GM19438 (cell line): ENCODE measurements around the gene GRIK5.

ENCODE experiments used
- ATAC-seq: cut with Tn5 transposase; IDR thresholded peaks from one replicate; pipeline ENCODE4 v1.9.1; 2021; ENCODE audit warnings: low read depth; ENCODE audit not compliant: unreplicated experiment

Gene GRIK5

GRCh38 chr19:42096255-42096837 lies 26.3 kb upstream of the GRIK5 start:
- no peak for ATAC-seq

- no peak for ATAC-seq
Observed at GRCh38 chr19:42095814-42096230, 25.8 kb upstream of the GRIK5 start.

- no peak for ATAC-seq
Observed at GRCh38 chr19:42095142-42095813, 25.3 kb upstream of the GRIK5 start.

- no peak for ATAC-seq
Observed at GRCh38 chr19:42093926-42094325, 23.9 kb upstream of the GRIK5 start.

GRCh38 chr19:42093505-42093904 lies 23.5 kb upstream of the GRIK5 start:
- no peak for ATAC-seq

- ATAC-seq = no peak
Observed at GRCh38 chr19:42092350-42092749, 22.3 kb upstream of the GRIK5 start.

- ATAC-seq = no peak
Observed at GRCh38 chr19:42091742-42092141, 21.7 kb upstream of the GRIK5 start.

- ATAC-seq = no peak
Observed at GRCh38 chr19:42091300-42091699, 21.3 kb upstream of the GRIK5 start.

GRCh38 chr19:42090672-42091071 lies 20.7 kb upstream of the GRIK5 start:
- no peak for ATAC-seq

GRCh38 chr19:42089772-42090171 lies 19.8 kb upstream of the GRIK5 start:
- ATAC-seq = no peak

- ATAC-seq = no peak
Observed at GRCh38 chr19:42089191-42089750, 19.3 kb upstream of the GRIK5 start.

GRCh38 chr19:42088471-42089190 lies 18.6 kb upstream of the GRIK5 start:
- ATAC-seq = no peak

GRCh38 chr19:42086770-42087550 lies 17.0 kb upstream of the GRIK5 start:
- no peak for ATAC-seq

GRCh38 chr19:42086188-42086736 lies 16.3 kb upstream of the GRIK5 start:
- ATAC-seq = no peak

- no peak for ATAC-seq
Observed at GRCh38 chr19:42083537-42083936, 13.5 kb upstream of the GRIK5 start.

- ATAC-seq = no peak
Observed at GRCh38 chr19:42081584-42082203, 11.7 kb upstream of the GRIK5 start.

- ATAC-seq = no peak
Observed at GRCh38 chr19:42080764-42081375, 10.9 kb upstream of the GRIK5 start.

GRCh38 chr19:42079886-42080763 lies 10.1 kb upstream of the GRIK5 start:
- ATAC-seq = no peak

- ATAC-seq = no peak
Observed at GRCh38 chr19:42079276-42079669, 9.3 kb upstream of the GRIK5 start.
